ENCODE results near the gene GTF2F1.
"Not testable (repeated sequence)": the region's sequence is repeated elsewhere in the genome, so short reads cannot be mapped to it uniquely, and the experiment has no call there.

GRCh38 chr19:6428692-6429418 lies 35.9 kb upstream of the GTF2F1 start:
- TF ChIP-seq CTCF (IDR thresholded peaks at IDR 0.05); POLR2AphosphoS5 (IDR thresholded peaks at IDR 0.05; ENCODE audit: insufficient read depth in 1 of 2, low read depth in 1 of 2); POLR2A (IDR thresholded peaks at IDR 0.05): not testable (repeated sequence)
